Endothelial cell of umbilical vein (primary cell): Measurements from ENCODE around the gene LAX1. TPM values are rescaled to one million over a fixed set of nuclear protein-coding genes. Genes with fewer than 3 reads are reported as not detected.
A peak's percentile ranks its signal among the peaks of the same experiment; 100 is the strongest.

Source experiments
- BruUV-seq: library from RNA; stranded (reverse); fragments of 400-500 nt; replicated peaks from 2 replicates; lab custom pipeline; 2021; lab: Mats Ljungman, UMichigan
- CTCF ChIA-PET: fragments of 300-600, 350-600 bp; sonication (Branson Sonifier 250); formaldehyde crosslinking; loops from one replicate; lab custom pipeline; 2021; ENCODE audit warnings: antibody characterized with exemption, inconsistent platforms; lab: Charles Lee
- POLR2A ChIA-PET: fragments of 300-600, 350-600 bp; sonication (Branson Sonifier 250); formaldehyde crosslinking; loops from one replicate; lab custom pipeline; 2021; ENCODE audit warnings: antibody characterized with exemption, inconsistent platforms; lab: Charles Lee
- DNase-seq: peaks from one replicate; pipeline ENCODE4 v3.0.0-alpha.2; 2011; ENCODE audit warnings: low read depth, low spot score
- FAIRE-seq: peaks from 2 replicates; lab custom pipeline; 2011; peaks lifted over from hg19 to GRCh38; lab: Jason Lieb, UNC
- H2AFZ ChIP-seq: 2 replicates; pipeline ENCODE4 v1.6.0; 2012; ENCODE audit warnings: low read depth, low read length, control low read depth, inconsistent platforms
- H3K27ac ChIP-seq: 2 replicates; pipeline ENCODE4 v1.5.1; 2011; ENCODE audit warnings: low read depth, mild to moderate bottlenecking, control low read depth, low read length, moderate library complexity; ENCODE audit not compliant: insufficient read depth
- H3K27me3 ChIP-seq, 2 experiments: 2 replicates each; pipeline versions ENCODE4 v1.6.0 to v1.6.1; 2011; ENCODE audit warnings: low read length in 2 of 2, mixed read lengths in 1 of 2; ENCODE audit not compliant: control insufficient read depth in 2 of 2, insufficient read depth in 2 of 2
- H3K36me3 ChIP-seq, 2 experiments: 2 replicates in 1 of 2; 3 replicates in 1 of 2; pipeline ENCODE4 v1.5.1; 2011; ENCODE audit warnings: low read length in 2 of 2, mild to moderate bottlenecking in 1 of 2, moderate library complexity in 1 of 2; ENCODE audit not compliant: control insufficient read depth in 2 of 2, insufficient read depth in 2 of 2; ENCODE audit errors: extremely low read depth in 1 of 2
- H3K4me1 ChIP-seq: 3 replicates; pipeline ENCODE4 v1.5.1; 2011; ENCODE audit warnings: mild to moderate bottlenecking, low read length; ENCODE audit not compliant: control insufficient read depth, insufficient read depth; ENCODE audit errors: extremely low read depth
- H3K4me2 ChIP-seq: 2 replicates; pipeline ENCODE4 v1.6.1; 2011; ENCODE audit warnings: low read length, control low read depth, mixed read lengths; ENCODE audit not compliant: insufficient read depth
- H3K4me3 ChIP-seq, 3 experiments: fragments of 200-600 bp in 1 of 3; sonication (generic), shearing (Covaris generic) in 1 of 3; replicated peaks in 1 of 3; 2 replicates each; pipeline ENCODE4 v1.5.1; 2011 to 2016; ENCODE audit warnings: control low read depth in 3 of 3, low read length in 3 of 3, mild to moderate bottlenecking in 2 of 3, inconsistent platforms in 1 of 3, low read depth in 1 of 3, moderate library complexity in 1 of 3; ENCODE audit not compliant: insufficient read depth in 1 of 3
- H3K79me2 ChIP-seq: 2 replicates; pipeline ENCODE4 v1.6.0; 2012; ENCODE audit warnings: low read length, inconsistent platforms; ENCODE audit not compliant: control insufficient read depth, insufficient read depth
- H3K9ac ChIP-seq: replicated peaks from 2 replicates; pipeline ENCODE3; 2011; ENCODE audit warnings: low read length, control low read depth; ENCODE audit not compliant: insufficient read depth; ENCODE audit errors: extremely low read depth
- H3K9me1 ChIP-seq: replicated peaks from 3 replicates; pipeline ENCODE4 v1.6.0; 2011; ENCODE audit warnings: mild to moderate bottlenecking, low read length; ENCODE audit not compliant: control insufficient read depth, insufficient read depth; ENCODE audit errors: extremely low read depth
- H3K9me3 ChIP-seq: replicated peaks from 2 replicates; pipeline ENCODE4 v1.5.1; 2012; ENCODE audit warnings: low read length, inconsistent platforms; ENCODE audit not compliant: control insufficient read depth, insufficient read depth
- H4K20me1 ChIP-seq: replicated peaks from 2 replicates; pipeline ENCODE3; 2011; ENCODE audit warnings: mild to moderate bottlenecking, low read length; ENCODE audit not compliant: control insufficient read depth, insufficient read depth; ENCODE audit errors: extremely low read depth
- EZH2 ChIP-seq: IDR thresholded peaks from 2 replicates; pipeline ENCODE4 v1.6.1; 2012; ENCODE audit warnings: borderline replicate concordance, low read depth, mild to moderate bottlenecking, moderate library complexity, low read length, inconsistent platforms; ENCODE audit not compliant: severe bottlenecking
- GATA2 ChIP-seq: IDR thresholded peaks from 2 replicates; pipeline ENCODE4 v1.7.0; 2011; ENCODE audit warnings: low read depth, mild to moderate bottlenecking, moderate library complexity, mixed read lengths, low read length; ENCODE audit not compliant: insufficient read length, insufficient read depth
- JUN ChIP-seq: IDR thresholded peaks from 2 replicates; pipeline ENCODE4 v1.6.1; 2011; ENCODE audit warnings: borderline replicate concordance, low read depth; ENCODE audit not compliant: insufficient read length, insufficient read depth
- MYC ChIP-seq: IDR thresholded peaks from one replicate; pipeline ENCODE4 v1.6.1; 2011; ENCODE audit warnings: mild to moderate bottlenecking, low read depth, low read length
- POLR2A ChIP-seq: IDR thresholded peaks from 2 replicates; pipeline ENCODE4 v1.6.1; 2012; ENCODE audit warnings: low read depth, mild to moderate bottlenecking, control low read depth, low read length
- dilution Hi-C: fragments of 300-500 bp; cut with MboI; formaldehyde crosslinking; loops from one replicate; pipeline ENCODE4 v1.15.0; 2019; ENCODE audit warnings: low sequenced_read_pairs; ENCODE audit not compliant: extremely low pct_ligation_motif_present
- intact Hi-C: fragments of 100-400 bp; cut with micrococcal nuclease; formaldehyde crosslinking; loops from one replicate; pipeline ENCODE4 v1.10.0; 2022
- polyA plus RNA-seq, 4 experiments: library from polyadenylated mRNA; depleted of rRNA in 3 of 4; stranded (reverse) in 3 of 4; unstranded in 1 of 4; fragments of >200 nt; gene quantifications; 2 replicates each; pipeline versions ENCODE4 v1.2.1 to v1.2.3, GENCODE V29; 2011 to 2012; ENCODE audit warnings: missing spikeins in 1 of 4
- total RNA-seq: library from RNA; stranded (reverse); gene quantifications from 2 replicates; pipeline ENCODE4 v1.2.3, GENCODE V29; 2021
- TF ChIP-seq, protein P1 (sequence below), 2 donors: IDR thresholded peaks; 1 replicate in 1 of 2; 2 replicates in 1 of 2; pipeline ENCODE4 v1.5.1; 2011; ENCODE audit warnings: low read length in 2 of 2, mild to moderate bottlenecking in 2 of 2, moderate library complexity in 2 of 2, control low read depth in 1 of 2, inconsistent platforms in 1 of 2, low read depth in 1 of 2; ENCODE audit not compliant: insufficient read depth in 1 of 2; ENCODE audit errors: extremely low read depth in 1 of 2

Gene LAX1
- total and polyA plus RNA-seq, 2 donors (not counting 3 experiments of a cell fraction or from before 2014, with no cell fraction given): not detected

DNA sequence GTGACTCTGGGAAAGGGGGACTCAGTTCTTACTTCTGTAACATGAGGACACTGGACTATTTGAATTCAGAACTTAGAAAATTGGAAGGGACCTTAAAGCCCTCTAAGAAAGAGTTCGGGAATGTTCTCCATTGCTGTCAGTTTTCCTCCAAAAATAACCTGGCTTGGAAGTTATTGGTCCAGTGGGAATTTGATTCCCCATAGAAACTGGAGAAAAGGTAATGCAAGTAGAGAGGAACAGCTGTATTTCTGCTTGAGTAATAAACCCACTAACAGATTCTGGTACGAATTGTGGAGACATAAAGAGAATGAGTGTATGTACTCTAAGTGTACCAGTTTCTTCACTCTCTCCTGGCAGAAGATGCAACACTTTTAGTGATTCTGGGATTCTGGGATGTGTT is 32.2 kb downstream of the LAX1 start:
- Histone ChIP-seq H3K79me2 (peaks cover 63% of the 10 kb centered on the region), H3K27me3 (no peaks in the 10 kb centered on the region), H3K4me2 (peak overlapping the region; percentile 100), H4K20me1 (peaks cover 26% of the 10 kb centered on the region), H3K9me1 (no peaks in the 10 kb centered on the region), H3K4me1 (peaks cover 23% of the 10 kb centered on the region), H3K4me3 (peak overlapping the region in 1 of 3 experiments; percentile 100), H3K9ac (no peak overlapping the region), H3K36me3 (peaks cover 12 to 17% of the 10 kb centered on the region in 2 experiments), H3K9me3 (no peaks in the 10 kb centered on the region), H3K27ac (no peak overlapping the region), H2AFZ (no peak overlapping the region)
- ChIA-PET POLR2A (no interaction called here), CTCF (no interaction called here)
- TF ChIP-seq EZH2 (no peak), GATA2 (no peak), MYC (no peak), POLR2A (peak; percentile 7), JUN (no peak)
- TF ChIP-seq, protein P1, sequence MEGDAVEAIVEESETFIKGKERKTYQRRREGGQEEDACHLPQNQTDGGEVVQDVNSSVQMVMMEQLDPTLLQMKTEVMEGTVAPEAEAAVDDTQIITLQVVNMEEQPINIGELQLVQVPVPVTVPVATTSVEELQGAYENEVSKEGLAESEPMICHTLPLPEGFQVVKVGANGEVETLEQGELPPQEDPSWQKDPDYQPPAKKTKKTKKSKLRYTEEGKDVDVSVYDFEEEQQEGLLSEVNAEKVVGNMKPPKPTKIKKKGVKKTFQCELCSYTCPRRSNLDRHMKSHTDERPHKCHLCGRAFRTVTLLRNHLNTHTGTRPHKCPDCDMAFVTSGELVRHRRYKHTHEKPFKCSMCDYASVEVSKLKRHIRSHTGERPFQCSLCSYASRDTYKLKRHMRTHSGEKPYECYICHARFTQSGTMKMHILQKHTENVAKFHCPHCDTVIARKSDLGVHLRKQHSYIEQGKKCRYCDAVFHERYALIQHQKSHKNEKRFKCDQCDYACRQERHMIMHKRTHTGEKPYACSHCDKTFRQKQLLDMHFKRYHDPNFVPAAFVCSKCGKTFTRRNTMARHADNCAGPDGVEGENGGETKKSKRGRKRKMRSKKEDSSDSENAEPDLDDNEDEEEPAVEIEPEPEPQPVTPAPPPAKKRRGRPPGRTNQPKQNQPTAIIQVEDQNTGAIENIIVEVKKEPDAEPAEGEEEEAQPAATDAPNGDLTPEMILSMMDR (IDR thresholded peaks at IDR 0.05; ENCODE audit: extremely low read depth in 1 of 2, insufficient read depth in 1 of 2, low read depth in 1 of 2, low read length in 2 of 2): no peak
- intact Hi-C loops (loop anchor here (5.0 kb wide), 1 partner anchor 170 kb away; the partner anchor contains the start of gene ATP2B4), dilution Hi-C loops (no loop called here)
- BruUV-seq: no TSS peak
- FAIRE-seq (no peak), DNase-seq (no peak)
